Measurements from ENCODE around the gene ZNF550. TPM values are rescaled to one million over a fixed set of nuclear protein-coding genes. Genes with fewer than 3 reads are reported as not detected.

ZNF550 gene
- 3.4 TPM for polyA plus RNA-seq (2013, experiment 1 of 2)
- 3.0 TPM for polyA plus RNA-seq (2013, experiment 2 of 2)

DNA sequence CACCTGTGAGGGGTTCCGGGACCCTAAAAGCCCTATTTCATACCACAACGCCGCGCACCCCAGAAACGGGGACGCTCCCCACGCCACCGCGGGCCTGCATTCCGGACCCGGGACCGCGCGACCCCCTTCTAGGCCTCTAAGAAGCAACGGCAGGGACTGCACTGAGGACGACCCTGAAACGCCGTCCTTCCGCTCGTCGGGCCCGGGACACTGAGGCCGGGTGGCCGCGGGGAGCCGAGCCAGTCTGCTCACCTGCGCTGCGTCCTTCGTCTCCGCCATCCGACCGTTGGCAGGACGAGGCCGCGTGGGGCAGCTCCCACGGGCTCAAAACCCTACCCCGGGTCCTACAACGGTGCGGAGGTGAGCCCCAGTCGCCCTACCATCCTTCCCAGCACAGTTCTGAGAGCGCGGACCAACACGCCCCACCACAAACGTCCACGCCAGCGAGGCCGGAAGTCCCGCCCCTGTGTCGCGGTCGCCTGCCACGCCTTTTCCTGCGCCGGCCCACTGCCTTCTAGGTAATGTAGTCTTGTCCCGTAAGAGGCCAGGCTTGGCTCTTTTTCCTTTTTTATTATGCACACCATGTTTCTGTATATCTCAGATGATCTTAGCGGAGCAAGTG is at the start of gene ZNF550:
ZNF550 (minus strand) TSS at position 460 of the 622 bp plus-strand sequence; CDS start at position 279, 181 bp downstream.
- peak within 1 kb of the TSS; percentile 57 for H3K23ac ChIP-seq (ENCODE audit: low read length)
- H4K8ac ChIP-seq (ENCODE audit: low read depth, low read length): no peak within 1 kb of the TSS
- peak within 1 kb of the TSS; percentile 96 for H3K9ac ChIP-seq (ENCODE audit: low read length)
- H3K79me2 ChIP-seq (ENCODE audit: control insufficient read depth, insufficient read depth, low read length): peaks cover 7% of the 10 kb centered on the region
- H3K79me1 ChIP-seq (ENCODE audit: low read length): peaks cover 12% of the 10 kb centered on the region
- no peak within 1 kb of the TSS for H3K4ac ChIP-seq (ENCODE audit: low read depth, low read length)
- H2BK15ac ChIP-seq (replicated peaks; ENCODE audit: low read depth): no peak within 1 kb of the TSS
- no peak within 1 kb of the TSS for H3K18ac ChIP-seq (ENCODE audit: low read length)
- peak; percentile 87 for DNase-seq
- peaks cover 4% of the 10 kb centered on the region for H3K4me1 ChIP-seq (ENCODE audit: control insufficient read depth, low read depth, low read length)
- peak within 1 kb of the TSS; percentile 47 for H3K4me2 ChIP-seq (ENCODE audit: low read length)
- WGBS (ENCODE audit: extremely low coverage, insufficient coverage, low lambda C conversion rate): no CpG with 5 or more reads among the region's 56 CpGs
- H3K27ac ChIP-seq (ENCODE audit: low read depth, low read length): no peak within 1 kb of the TSS
- no peak within 1 kb of the TSS for H2BK5ac ChIP-seq (ENCODE audit: low read length)
- no peak within 1 kb of the TSS for H4K5ac ChIP-seq (ENCODE audit: low read length)
- H2BK120ac ChIP-seq (ENCODE audit: low read depth, low read length): no peak within 1 kb of the TSS
- no peaks in the 10 kb centered on the region for H3K36me3 ChIP-seq (ENCODE audit: control insufficient read depth, insufficient read depth, low read length)
- peak within 1 kb of the TSS; percentile 97 for H3K4me3 ChIP-seq (ENCODE audit: low read length)
- no peak within 1 kb of the TSS for H2AK5ac ChIP-seq (ENCODE audit: low read length)
- peak within 1 kb of the TSS; percentile 97 for H3K56ac ChIP-seq (ENCODE audit: low read length)
- H3K27me3 ChIP-seq (ENCODE audit: insufficient read depth, low read length, poor library complexity): no peaks in the 10 kb centered on the region

DNA sequence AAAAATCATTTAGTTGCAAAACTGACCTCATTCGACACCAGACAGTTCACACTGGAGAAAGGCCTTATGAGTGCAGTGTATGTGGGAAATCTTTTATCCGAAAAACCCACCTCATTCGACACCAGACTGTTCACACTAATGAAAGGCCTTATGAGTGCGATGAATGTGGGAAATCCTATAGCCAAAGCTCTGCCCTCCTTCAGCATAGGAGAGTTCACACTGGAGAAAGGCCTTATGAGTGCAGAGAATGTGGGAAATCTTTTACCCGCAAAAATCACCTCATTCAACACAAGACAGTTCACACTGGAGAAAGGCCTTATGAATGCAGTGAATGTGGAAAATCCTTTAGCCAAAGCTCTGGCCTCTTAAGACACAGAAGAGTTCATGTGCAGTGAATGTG is 47.3 kb upstream of the ZNF550 start:
- no peaks in the 10 kb centered on the region for H3K4me1 ChIP-seq (ENCODE audit: control insufficient read depth, low read depth, low read length)
- H3K4me3 ChIP-seq (ENCODE audit: low read length): no peak overlapping the region
- H3K79me1 ChIP-seq (ENCODE audit: low read length): peaks cover 3% of the 10 kb centered on the region
- no peak overlapping the region for H3K23ac ChIP-seq (ENCODE audit: low read length)
- H2AK5ac ChIP-seq (ENCODE audit: low read length): no peak overlapping the region
- H4K5ac ChIP-seq (ENCODE audit: low read length): no peak overlapping the region
- no peaks in the 10 kb centered on the region for H3K27me3 ChIP-seq (ENCODE audit: insufficient read depth, low read length, poor library complexity)
- no peak overlapping the region for H2BK15ac ChIP-seq (replicated peaks; ENCODE audit: low read depth)
- H3K18ac ChIP-seq (ENCODE audit: low read length): no peak overlapping the region
- peaks cover 7% of the 10 kb centered on the region for H3K36me3 ChIP-seq (ENCODE audit: control insufficient read depth, insufficient read depth, low read length)
- no peak overlapping the region for H3K4me2 ChIP-seq (ENCODE audit: low read length)
- no peak overlapping the region for H3K9ac ChIP-seq (ENCODE audit: low read length)
- H3K4ac ChIP-seq (ENCODE audit: low read depth, low read length): no peak overlapping the region
- no peak overlapping the region for H3K56ac ChIP-seq (ENCODE audit: low read length)
- H2BK5ac ChIP-seq (ENCODE audit: low read length): no peak overlapping the region
- H4K8ac ChIP-seq (ENCODE audit: low read depth, low read length): no peak overlapping the region
- no CpG with 5 or more reads among the region's 5 CpGs for WGBS (ENCODE audit: extremely low coverage, insufficient coverage, low lambda C conversion rate)
- no peak for DNase-seq
- H3K27ac ChIP-seq (ENCODE audit: low read depth, low read length): no peak overlapping the region
- no peak overlapping the region for H2BK120ac ChIP-seq (ENCODE audit: low read depth, low read length)
- H3K79me2 ChIP-seq (ENCODE audit: control insufficient read depth, insufficient read depth, low read length): no peaks in the 10 kb centered on the region

GRCh38 chr19:57599761-57600383 is 40.2 kb upstream of the ZNF550 start, which contains the start of gene ZNF530:
Gene ZNF530 (plus strand): TSS chr19:57599885. CDS start chr19:57604346, 4,461 bp downstream.
- no peak within 1 kb of the TSS for H4K8ac ChIP-seq (ENCODE audit: low read depth, low read length)
- no peak within 1 kb of the TSS for H3K27ac ChIP-seq (ENCODE audit: low read depth, low read length)
- peaks cover 10% of the 10 kb centered on the region for H3K79me1 ChIP-seq (ENCODE audit: low read length)
- H3K27me3 ChIP-seq (ENCODE audit: insufficient read depth, low read length, poor library complexity): no peaks in the 10 kb centered on the region
- no peak within 1 kb of the TSS for H2AK5ac ChIP-seq (ENCODE audit: low read length)
- H2BK15ac ChIP-seq (replicated peaks; ENCODE audit: low read depth): no peak within 1 kb of the TSS
- H3K4me3 ChIP-seq (ENCODE audit: low read length): peak within 1 kb of the TSS; percentile 92
- no peak within 1 kb of the TSS for H3K18ac ChIP-seq (ENCODE audit: low read length)
- H2BK5ac ChIP-seq (ENCODE audit: low read length): no peak within 1 kb of the TSS
- DNase-seq: peak; percentile 97
- peaks cover 2% of the 10 kb centered on the region for H3K4me1 ChIP-seq (ENCODE audit: control insufficient read depth, low read depth, low read length)
- peak within 1 kb of the TSS; percentile 90 for H3K9ac ChIP-seq (ENCODE audit: low read length)
- no peak within 1 kb of the TSS for H2BK120ac ChIP-seq (ENCODE audit: low read depth, low read length)
- peak within 1 kb of the TSS; percentile 85 for H3K4me2 ChIP-seq (ENCODE audit: low read length)
- H3K4ac ChIP-seq (ENCODE audit: low read depth, low read length): no peak within 1 kb of the TSS
- H4K5ac ChIP-seq (ENCODE audit: low read length): no peak within 1 kb of the TSS
- no peak within 1 kb of the TSS for H3K23ac ChIP-seq (ENCODE audit: low read length)
- H3K79me2 ChIP-seq (ENCODE audit: control insufficient read depth, insufficient read depth, low read length): no peaks in the 10 kb centered on the region
- H3K56ac ChIP-seq (ENCODE audit: low read length): peak within 1 kb of the TSS; percentile 92
- WGBS (ENCODE audit: extremely low coverage, insufficient coverage, low lambda C conversion rate): no CpG with 5 or more reads among the region's 53 CpGs
- H3K36me3 ChIP-seq (ENCODE audit: control insufficient read depth, insufficient read depth, low read length): no peaks in the 10 kb centered on the region

- no peak overlapping the region for H3K4ac ChIP-seq (ENCODE audit: low read depth, low read length)
- H3K56ac ChIP-seq (ENCODE audit: low read length): no peak overlapping the region
- no peak overlapping the region for H3K27ac ChIP-seq (ENCODE audit: low read depth, low read length)
- no peaks in the 10 kb centered on the region for H3K36me3 ChIP-seq (ENCODE audit: control insufficient read depth, insufficient read depth, low read length)
- no peak overlapping the region for H3K9ac ChIP-seq (ENCODE audit: low read length)
- no peak overlapping the region for H2BK120ac ChIP-seq (ENCODE audit: low read depth, low read length)
- no peak overlapping the region for H2AK5ac ChIP-seq (ENCODE audit: low read length)
- no peaks in the 10 kb centered on the region for H3K27me3 ChIP-seq (ENCODE audit: insufficient read depth, low read length, poor library complexity)
- H3K23ac ChIP-seq (ENCODE audit: low read length): no peak overlapping the region
- no peak overlapping the region for H3K4me3 ChIP-seq (ENCODE audit: low read length)
- no CpG with 5 or more reads among the region's 8 CpGs for WGBS (ENCODE audit: extremely low coverage, insufficient coverage, low lambda C conversion rate)
- no peak overlapping the region for H4K5ac ChIP-seq (ENCODE audit: low read length)
- DNase-seq: no peak
- no peak overlapping the region for H2BK5ac ChIP-seq (ENCODE audit: low read length)
- no peak overlapping the region for H4K8ac ChIP-seq (ENCODE audit: low read depth, low read length)
- no peak overlapping the region for H3K18ac ChIP-seq (ENCODE audit: low read length)
- peaks cover 10% of the 10 kb centered on the region for H3K79me1 ChIP-seq (ENCODE audit: low read length)
- no peak overlapping the region for H3K4me2 ChIP-seq (ENCODE audit: low read length)
- H3K4me1 ChIP-seq (ENCODE audit: control insufficient read depth, low read depth, low read length): peaks cover 2% of the 10 kb centered on the region
- H2BK15ac ChIP-seq (replicated peaks; ENCODE audit: low read depth): no peak overlapping the region
- H3K79me2 ChIP-seq (ENCODE audit: control insufficient read depth, insufficient read depth, low read length): no peaks in the 10 kb centered on the region
These were observed 39.7 kb upstream of the ZNF550 start for GRCh38 chr19:57599377-57599760.

DNA sequence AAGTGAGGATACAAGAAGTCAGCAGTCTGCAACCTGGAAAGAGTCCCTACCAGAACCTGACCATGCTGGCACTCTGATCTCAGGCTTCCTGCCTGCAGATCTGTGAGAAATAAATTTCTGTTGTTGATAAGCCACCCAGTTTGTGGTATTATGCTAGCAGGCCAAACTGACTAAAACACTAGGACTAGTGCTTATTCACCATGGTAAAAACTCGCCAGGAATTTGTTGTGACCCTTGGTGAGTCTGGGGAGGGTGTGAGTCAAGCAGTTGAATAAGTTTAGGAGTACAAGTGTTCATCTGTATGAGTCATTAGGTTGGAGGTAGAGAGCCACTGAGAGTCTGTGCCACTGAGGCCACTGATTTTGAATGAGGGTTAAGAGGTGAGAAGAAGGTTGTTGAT is 27.9 kb upstream of the ZNF550 start:
- peaks cover 26% of the 10 kb centered on the region for H3K79me1 ChIP-seq (ENCODE audit: low read length)
- H3K18ac ChIP-seq (ENCODE audit: low read length): no peak overlapping the region
- H3K4me2 ChIP-seq (ENCODE audit: low read length): no peak overlapping the region
- H3K36me3 ChIP-seq (ENCODE audit: control insufficient read depth, insufficient read depth, low read length): peaks cover 18% of the 10 kb centered on the region
- no peak overlapping the region for H2BK15ac ChIP-seq (replicated peaks; ENCODE audit: low read depth)
- no peak overlapping the region for H2BK5ac ChIP-seq (ENCODE audit: low read length)
- no peaks in the 10 kb centered on the region for H3K4me1 ChIP-seq (ENCODE audit: control insufficient read depth, low read depth, low read length)
- H3K4me3 ChIP-seq (ENCODE audit: low read length): no peak overlapping the region
- no peaks in the 10 kb centered on the region for H3K27me3 ChIP-seq (ENCODE audit: insufficient read depth, low read length, poor library complexity)
- H4K8ac ChIP-seq (ENCODE audit: low read depth, low read length): no peak overlapping the region
- H3K23ac ChIP-seq (ENCODE audit: low read length): no peak overlapping the region
- H3K79me2 ChIP-seq (ENCODE audit: control insufficient read depth, insufficient read depth, low read length): peaks cover 15% of the 10 kb centered on the region
- no peak overlapping the region for H3K4ac ChIP-seq (ENCODE audit: low read depth, low read length)
- no peak overlapping the region for H3K56ac ChIP-seq (ENCODE audit: low read length)
- no peak overlapping the region for H4K5ac ChIP-seq (ENCODE audit: low read length)
- no peak overlapping the region for H2BK120ac ChIP-seq (ENCODE audit: low read depth, low read length)
- H2AK5ac ChIP-seq (ENCODE audit: low read length): no peak overlapping the region
- H3K27ac ChIP-seq (ENCODE audit: low read depth, low read length): no peak overlapping the region
- H3K9ac ChIP-seq (ENCODE audit: low read length): no peak overlapping the region
- WGBS (ENCODE audit: extremely low coverage, insufficient coverage, low lambda C conversion rate): no CpG with 5 or more reads among the region's 1 CpG
- DNase-seq: no peak
